HepG2 (cell line): Measurements from ENCODE around the gene SEC24D. TPM values are rescaled to one million over a fixed set of nuclear protein-coding genes. Genes with fewer than 3 reads are reported as not detected.

Source experiments
- ATAC-seq: fragments of 200-7000 bp; cut with Tn5 transposase; 3 replicates; pipeline ENCODE4 v1.9.1; 2020; ENCODE audit warnings: mild to moderate bottlenecking, moderate library complexity
- BruUV-seq: library from RNA; stranded (reverse); fragments of 400-500 nt; replicated peaks from 2 replicates; lab custom pipeline; 2021; lab: Mats Ljungman, UMichigan
- CTCF ChIA-PET: fragments of 300-600 bp; formaldehyde crosslinking; extraction: SDS; loops from one replicate; lab custom pipeline; 2021; ENCODE audit warnings: low total read pairs, inconsistent platforms, low intra/inter-chr PET ratio; lab: Yijun Ruan, JAX
- POLR2A ChIA-PET: fragments of 350-600 bp; sonication (Branson Sonifier 250); formaldehyde crosslinking; loops from one replicate; lab custom pipeline; 2020; ENCODE audit warnings: antibody characterized with exemption, inconsistent platforms; lab: Yijun Ruan, JAX
- DNase-seq: peaks from one replicate; pipeline ENCODE4 v3.0.0-alpha.2; 2015; ENCODE audit warnings: low spot score
- FAIRE-seq: peaks from 3 replicates; lab custom pipeline; 2011; peaks lifted over from hg19 to GRCh38; lab: Jason Lieb, UNC
- H2AFZ ChIP-seq: one replicate; pipeline ENCODE4 v1.6.1; 2011; ENCODE audit warnings: low read length, inconsistent platforms
- H3K27ac ChIP-seq: fragments of 300-600 bp; 3 replicates; pipeline ENCODE4 v1.8.0; 2011; ENCODE audit warnings: mixed run types, mild to moderate bottlenecking, mixed read lengths, low read length, inconsistent platforms; ENCODE audit not compliant: insufficient read depth; ENCODE audit errors: extremely low read length
- H3K27me3 ChIP-seq, 2 experiments: fragments of 200-600 bp in 1 of 2; 2 replicates in 1 of 2; 3 replicates in 1 of 2; pipeline versions ENCODE4 v1.6.0 to v1.8.0; 2011; ENCODE audit warnings: low read length in 2 of 2, mild to moderate bottlenecking in 2 of 2, moderate library complexity in 2 of 2, inconsistent platforms in 1 of 2; ENCODE audit not compliant: insufficient read depth in 2 of 2, control insufficient read depth in 1 of 2
- H3K36me3 ChIP-seq, 2 experiments: fragments of 200-600 bp in 1 of 2; replicated peaks in 1 of 2; 2 replicates in 1 of 2; 3 replicates in 1 of 2; pipeline versions ENCODE4 v1.5.1 to v1.8.0; 2011; ENCODE audit warnings: low read length in 2 of 2, inconsistent platforms in 1 of 2; ENCODE audit not compliant: insufficient read depth in 2 of 2, control insufficient read depth in 1 of 2
- H3K4me1 ChIP-seq: 2 replicates; pipeline ENCODE4 v1.5.1; 2012; ENCODE audit warnings: low read length, inconsistent platforms; ENCODE audit not compliant: insufficient read depth
- H3K4me2 ChIP-seq: 2 replicates; pipeline ENCODE4 v1.6.0; 2011; ENCODE audit warnings: low read depth, low read length, inconsistent platforms
- H3K4me3 ChIP-seq, 3 experiments: fragments of 200-600 bp in 1 of 3; sonication (generic), shearing (Covaris generic) in 1 of 3; replicated peaks in 1 of 3; 2 replicates each; pipeline ENCODE4 v1.5.1; 2011 to 2016; ENCODE audit warnings: low read length in 3 of 3, inconsistent platforms in 2 of 3, low read depth in 2 of 3, mild to moderate bottlenecking in 2 of 3, control low read depth in 1 of 3, mixed read lengths in 1 of 3; ENCODE audit not compliant: insufficient read depth in 1 of 3
- H3K79me2 ChIP-seq: one replicate; pipeline ENCODE4 v1.6.1; 2011; ENCODE audit warnings: low read length, inconsistent platforms; ENCODE audit not compliant: insufficient read depth
- H3K9ac ChIP-seq: 2 replicates; pipeline ENCODE4 v1.6.0; 2011; ENCODE audit warnings: mild to moderate bottlenecking, low read depth, low read length, inconsistent platforms; ENCODE audit not compliant: insufficient read depth
- H3K9me3 ChIP-seq: 2 replicates; pipeline ENCODE4 v1.5.1; 2012; ENCODE audit warnings: mild to moderate bottlenecking, low read length
- H4K20me1 ChIP-seq: 2 replicates; pipeline ENCODE4 v1.6.0; 2011; ENCODE audit warnings: inconsistent platforms, mild to moderate bottlenecking, low read length, moderate library complexity; ENCODE audit not compliant: insufficient read depth
- AGO1 ChIP-seq: fragments of 200-400 bp; formaldehyde crosslinking; IDR thresholded peaks from 2 replicates; pipeline ENCODE4 v1.6.1; 2017; ENCODE audit warnings: mild to moderate bottlenecking, low read depth, low read length, moderate library complexity; ENCODE audit not compliant: poor library complexity, severe bottlenecking
- AGO2 ChIP-seq: fragments of 200-400 bp; formaldehyde crosslinking; optimal IDR thresholded peaks from 2 replicates; pipeline ENCODE3; 2017; ENCODE audit warnings: mild to moderate bottlenecking, low read depth, low read length, moderate library complexity
- ATRX ChIP-seq: sonication (generic); formaldehyde crosslinking; IDR thresholded peaks from 2 replicates; pipeline ENCODE4 v1.4.0; 2020; ENCODE audit warnings: missing genetic modification reagents, borderline replicate concordance
- DMAP1 ChIP-seq: IDR thresholded peaks from 2 replicates; pipeline ENCODE4 v1.6.1; 2016
- EHMT2 ChIP-seq: fragments of 200-600 bp; sonication (generic); IDR thresholded peaks from 2 replicates; pipeline ENCODE4 v1.7.0; 2017; ENCODE audit warnings: antibody characterized with exemption, low read depth, low read length, borderline replicate concordance
- GATAD1 ChIP-seq: IDR thresholded peaks from 2 replicates; pipeline ENCODE4 v1.6.1; 2016; ENCODE audit warnings: missing genetic modification reagents, missing compliant biosample characterization
- KLF16 ChIP-seq, 2 experiments: sonication (generic) in 1 of 2; formaldehyde crosslinking in 1 of 2; IDR thresholded peaks; 2 replicates each; pipeline versions ENCODE4 v1.6.1 to v1.8.0; 2016 to 2023; ENCODE audit warnings: missing genetic modification reagents in 2 of 2, missing compliant biosample characterization in 1 of 2
- MBD4 ChIP-seq: IDR thresholded peaks from 2 replicates; pipeline ENCODE4 v1.6.1; 2012; ENCODE audit warnings: low read length, inconsistent platforms, borderline replicate concordance
- MTF2 ChIP-seq: sonication (generic); formaldehyde crosslinking; IDR thresholded peaks from 2 replicates; pipeline ENCODE4 v1.5.0; 2020; ENCODE audit warnings: missing genetic modification reagents, borderline replicate concordance
- NFKB2 ChIP-seq: sonication (generic); formaldehyde crosslinking; IDR thresholded peaks from 2 replicates; pipeline ENCODE4 v1.4.0; 2020; ENCODE audit warnings: missing genetic modification reagents, borderline replicate concordance
- PCBP2 ChIP-seq: fragments of 200-400 bp; formaldehyde crosslinking; optimal IDR thresholded peaks from 2 replicates; pipeline ENCODE3; 2018; ENCODE audit warnings: low read length, low read depth; ENCODE audit not compliant: poor library complexity, severe bottlenecking
- RBM39 ChIP-seq: fragments of 200-400 bp; formaldehyde crosslinking; IDR thresholded peaks from one replicate; pipeline ENCODE4 v1.6.1; 2018; ENCODE audit warnings: antibody characterized with exemption, mild to moderate bottlenecking, low read depth, low read length; ENCODE audit not compliant: poor library complexity, severe bottlenecking
- SIX1 ChIP-seq: sonication (generic); formaldehyde crosslinking; IDR thresholded peaks from 2 replicates; pipeline ENCODE4 v1.4.0; 2020; ENCODE audit warnings: missing genetic modification reagents, borderline replicate concordance
- ZNF335 ChIP-seq: sonication (generic); formaldehyde crosslinking; IDR thresholded peaks from 2 replicates; pipeline ENCODE4 v1.4.0; 2020; ENCODE audit warnings: missing genetic modification reagents
- ZNF484 ChIP-seq: sonication (generic); formaldehyde crosslinking; IDR thresholded peaks from 2 replicates; pipeline ENCODE4 v1.5.1; 2020; ENCODE audit warnings: mild to moderate bottlenecking, low read depth, missing genetic modification reagents, borderline replicate concordance
- ZSCAN9 ChIP-seq: IDR thresholded peaks from 2 replicates; pipeline ENCODE4 v1.6.1; 2016; ENCODE audit warnings: borderline replicate concordance
- WGBS: methylation state at CpG from one replicate; pipeline ENCODE4 v1.1.6; 2017; ENCODE audit warnings: low lambda C conversion rate; 5-methylcytosine and 5-hydroxymethylcytosine counted together
- in situ Hi-C: cut with HindIII; loops from 2 replicates; pipeline ENCODE4 v1.10.0; 2017; ENCODE audit warnings: low pct_unique_long_range_greater_than_20kb; ENCODE audit not compliant: extremely low pct_ligation_motif_present
- intact Hi-C: fragments of 100-400 bp; cut with micrococcal nuclease; formaldehyde crosslinking; loops from one replicate; pipeline ENCODE4 v1.10.0; 2022; ENCODE audit not compliant: unreplicated experiment
- polyA plus RNA-seq, 8 experiments: library from polyadenylated mRNA; depleted of rRNA in 3 of 8; stranded (reverse) in 7 of 8; unstranded in 1 of 8; fragments of >200 nt; fragmentation: Illumina TruSeq in 4 of 8; extraction: Trizol in 4 of 8; gene quantifications; 2 replicates each; pipeline versions ENCODE4 v1.2.1 to v1.2.3, GENCODE V29; 2011 to 2016; ENCODE audit warnings: low read depth in 4 of 8, missing spikeins in 1 of 8, mixed read lengths in 1 of 8; ENCODE audit not compliant: insufficient read depth in 1 of 8
- total RNA-seq, 5 experiments: library from RNA; depleted of rRNA; stranded (reverse); fragments of >200 nt; fragmentation: Illumina TruSeq; extraction: Trizol; gene quantifications; 2 replicates each; pipeline ENCODE4 v1.2.3, GENCODE V29; 2016; ENCODE audit warnings: low read depth in 1 of 5
- TF ChIP-seq, protein P1 (sequence below): sonication (generic); formaldehyde crosslinking; IDR thresholded peaks from 2 replicates; pipeline ENCODE4 v1.4.0; 2020; ENCODE audit warnings: missing genetic modification reagents

SEC24D gene
- total and polyA plus RNA-seq, 2 of the 13 experiments (the other 11 are each of a cell fraction or from before 2014, with no cell fraction given) = 30.0 to 51.1 TPM

DNA sequence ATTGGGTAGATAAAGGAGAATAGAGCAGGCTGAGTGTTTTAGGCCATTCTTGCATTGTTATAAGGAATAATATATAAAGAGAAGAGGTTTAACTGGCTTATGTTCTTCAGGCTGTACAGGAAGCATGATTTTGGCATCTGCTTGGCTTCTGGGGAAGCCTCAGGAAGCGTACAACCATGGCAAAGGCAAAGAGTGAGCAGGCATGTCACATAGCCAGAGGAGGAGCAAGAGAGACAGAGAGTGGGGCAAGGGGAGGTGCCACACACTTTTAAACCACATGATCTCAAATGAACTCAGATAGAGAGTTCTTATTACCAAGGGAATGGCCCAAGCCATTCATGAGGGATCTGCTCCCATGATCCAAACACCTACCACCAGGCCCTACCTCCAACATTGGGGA, 155.1 kb downstream of the SEC24D start:
- in situ Hi-C loops = no loop called here
- no peak for DNase-seq
- no peak for FAIRE-seq
- ChIA-PET CTCF (no interaction called here), POLR2A (no interaction called here)
- H3K4me2 ChIP-seq = no peak overlapping the region
- H3K79me2 ChIP-seq = peaks cover 5% of the 10 kb centered on the region
- no TSS peak for BruUV-seq
- peaks cover 23% of the 10 kb centered on the region for H3K4me1 ChIP-seq
- no peak overlapping the region for H3K27ac ChIP-seq
- 0 out of 2 replicates have a peak, but pooled peaks cover 3% of the 10 kb centered on the region for H4K20me1 ChIP-seq
- no peak overlapping the region for H2AFZ ChIP-seq
- H3K36me3 ChIP-seq = no peaks in the 10 kb centered on the region
- H3K9me3 ChIP-seq = no peaks in the 10 kb centered on the region
- H3K27me3 ChIP-seq = no peaks in the 10 kb centered on the region; a peak in 1 of 5 replicates
- H3K4me3 ChIP-seq = no peak overlapping the region
- WGBS = 65% methylated on average over 1 of the region's 1 CpG
- ATAC-seq = no peak
- intact Hi-C loops = no loop called here
- no peak overlapping the region for H3K9ac ChIP-seq
- TF ChIP-seq AGO1 = no peak
- TF ChIP-seq NFKB2 (CRISPR knock-in tag) = no peak
- no peak for TF ChIP-seq MTF2
- no peak for TF ChIP-seq MBD4
- no peak for TF ChIP-seq ZNF335
- TF ChIP-seq KLF16 (CRISPR knock-in tag; IDR thresholded peaks at IDR 0.05) = no peak
- no peak for TF ChIP-seq PCBP2
- TF ChIP-seq SIX1 = no peak
- no peak for TF ChIP-seq ATRX (CRISPR knock-in tag)
- no peak for TF ChIP-seq DMAP1 (CRISPR knock-in tag)
- TF ChIP-seq RBM39 = no peak
- TF ChIP-seq AGO2 = no peak
- no peak for TF ChIP-seq EHMT2
- TF ChIP-seq, protein P1, sequence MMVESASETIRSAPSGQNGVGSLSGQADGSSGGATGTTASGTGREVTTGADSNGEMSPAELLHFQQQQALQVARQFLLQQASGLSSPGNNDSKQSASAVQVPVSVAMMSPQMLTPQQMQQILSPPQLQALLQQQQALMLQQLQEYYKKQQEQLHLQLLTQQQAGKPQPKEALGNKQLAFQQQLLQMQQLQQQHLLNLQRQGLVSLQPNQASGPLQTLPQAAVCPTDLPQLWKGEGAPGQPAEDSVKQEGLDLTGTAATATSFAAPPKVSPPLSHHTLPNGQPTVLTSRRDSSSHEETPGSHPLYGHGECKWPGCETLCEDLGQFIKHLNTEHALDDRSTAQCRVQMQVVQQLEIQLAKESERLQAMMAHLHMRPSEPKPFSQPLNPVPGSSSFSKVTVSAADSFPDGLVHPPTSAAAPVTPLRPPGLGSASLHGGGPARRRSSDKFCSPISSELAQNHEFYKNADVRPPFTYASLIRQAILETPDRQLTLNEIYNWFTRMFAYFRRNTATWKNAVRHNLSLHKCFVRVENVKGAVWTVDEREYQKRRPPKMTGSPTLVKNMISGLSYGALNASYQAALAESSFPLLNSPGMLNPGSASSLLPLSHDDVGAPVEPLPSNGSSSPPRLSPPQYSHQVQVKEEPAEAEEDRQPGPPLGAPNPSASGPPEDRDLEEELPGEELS (CRISPR knock-in tag) = no peak
- no peak for TF ChIP-seq ZNF484 (CRISPR knock-in tag)
- no peak for TF ChIP-seq GATAD1 (CRISPR knock-in tag)
- no peak for TF ChIP-seq ZSCAN9
- TF ChIP-seq, all 625 proteins: peak for 0
